Cardiac muscle cell (in vitro differentiated cells and primary cell): ENCODE data around the gene TXN. TPM values are rescaled to one million over a fixed set of nuclear protein-coding genes. Genes with fewer than 3 reads are reported as not detected.

Source experiments
- DNase-seq, 2 donors: peaks; one replicate each; pipeline versions ENCODE4 v3.0.0 to v3.0.0-alpha.2; 2010 to 2017; ENCODE audit warnings: low read depth in 1 of 2, low spot score in 1 of 2
- H3K27ac ChIP-seq: fragments of 200-600 bp; sonication (generic); 2 replicates; pipeline ENCODE4 v1.5.1; 2016
- H3K27me3 ChIP-seq: fragments of 200-600 bp; sonication (generic); 2 replicates; pipeline ENCODE4 v1.6.0; 2016; ENCODE audit warnings: control low read depth
- H3K36me3 ChIP-seq: fragments of 200-600 bp; sonication (generic); 2 replicates; pipeline ENCODE4 v1.5.1; 2016; ENCODE audit warnings: control low read depth
- H3K4me1 ChIP-seq: fragments of 200-600 bp; sonication (generic); 2 replicates; pipeline ENCODE4 v1.8.1; 2017; ENCODE audit warnings: low read depth, mild to moderate bottlenecking, mixed run types
- H3K4me3 ChIP-seq: fragments of 200-600 bp; sonication (generic); 2 replicates; pipeline ENCODE4 v1.5.1; 2016; ENCODE audit warnings: mild to moderate bottlenecking
- H3K9me3 ChIP-seq: fragments of 200-600 bp; sonication (generic); 2 replicates; pipeline ENCODE4 v1.5.1; 2017; ENCODE audit warnings: low read depth, mild to moderate bottlenecking, control low read depth
- CTCF ChIP-seq: IDR thresholded peaks from 2 replicates; pipeline ENCODE4 v1.5.1; 2012; ENCODE audit warnings: low read depth, mild to moderate bottlenecking, low read length
- polyA plus RNA-seq: library from polyadenylated mRNA; unstranded; fragments of >200 nt; fragmentation: Nextera tagmentation; extraction: Ambion mirVana; gene quantifications from 2 replicates; pipeline ENCODE4 v1.2.1, GENCODE V29; 2016
- total RNA-seq: library from RNA; depleted of rRNA; stranded (reverse); fragments of >200 nt; gene quantifications from 2 replicates; pipeline ENCODE4 v1.2.3, GENCODE V29; 2016

The TXN gene
- total and polyA plus RNA-seq, 2 experiments from 2014 or later, result 55.7 to 241 TPM

- Histone ChIP-seq H3K4me1 (no peaks in the 10 kb centered on the region), H3K27ac (no peak overlapping the region)
- TF ChIP-seq CTCF, result no peak
Observed at GRCh38 chr9:110241260-110241857, 14.9 kb downstream of the TXN start.

DNA sequence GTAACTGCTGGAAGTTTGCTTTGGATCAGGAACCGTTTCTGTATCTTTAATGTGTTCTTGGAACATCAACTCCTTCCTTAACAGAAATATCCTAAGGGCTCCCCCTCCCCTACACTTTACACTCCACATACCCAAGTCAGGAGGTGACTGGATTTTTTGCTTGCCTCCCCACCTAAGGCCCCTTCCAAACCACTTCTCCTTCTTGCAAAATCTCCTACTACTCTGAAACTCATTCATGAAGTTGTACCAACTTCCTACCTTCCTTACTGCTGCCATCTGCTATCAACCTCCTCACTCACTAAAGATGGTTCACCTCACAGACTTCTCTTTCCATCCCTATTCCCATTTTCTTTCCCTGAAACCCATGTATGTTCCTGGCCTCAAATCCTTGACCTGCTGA, 16.1 kb downstream of the TXN start:
- no peak for TF ChIP-seq CTCF
- no peaks in the 10 kb centered on the region for H3K9me3 ChIP-seq
- no peak for DNase-seq
- H3K4me3 ChIP-seq, result no peak overlapping the region
- peaks cover 2% of the 10 kb centered on the region for H3K36me3 ChIP-seq
- H3K27me3 ChIP-seq, result no peaks in the 10 kb centered on the region
- no peaks in the 10 kb centered on the region for H3K4me1 ChIP-seq
- no peak overlapping the region for H3K27ac ChIP-seq

More at GRCh38 chr9:110241260-110241857, 14.9 kb downstream of the TXN start:
- Histone ChIP-seq H3K27me3 (no peaks in the 10 kb centered on the region), H3K9me3 (no peaks in the 10 kb centered on the region), H3K4me3 (no peak overlapping the region), H3K36me3 (peaks cover 2% of the 10 kb centered on the region)
- DNase-seq, result peak in 1 of 2 donors; percentile 45

GRCh38 chr9:110228321-110228720, 28.0 kb downstream of the TXN start:
- H3K27me3 ChIP-seq, result no peaks in the 10 kb centered on the region
- no peaks in the 10 kb centered on the region for H3K9me3 ChIP-seq
- no peak overlapping the region for H3K4me3 ChIP-seq
- H3K4me1 ChIP-seq, result no peaks in the 10 kb centered on the region
- no peak for DNase-seq
- TF ChIP-seq CTCF, result no peak
- H3K27ac ChIP-seq, result no peak overlapping the region
- no peaks in the 10 kb centered on the region for H3K36me3 ChIP-seq

- H3K36me3 ChIP-seq, result no peaks in the 10 kb centered on the region
- no peak overlapping the region for H3K4me3 ChIP-seq
- no peaks in the 10 kb centered on the region for H3K9me3 ChIP-seq
- DNase-seq, result no peak
- no peak overlapping the region for H3K27ac ChIP-seq
- no peaks in the 10 kb centered on the region for H3K4me1 ChIP-seq
- no peaks in the 10 kb centered on the region for H3K27me3 ChIP-seq
- TF ChIP-seq CTCF, result no peak
Observed at GRCh38 chr9:110224583-110224982, 31.7 kb downstream of the TXN start.

DNA sequence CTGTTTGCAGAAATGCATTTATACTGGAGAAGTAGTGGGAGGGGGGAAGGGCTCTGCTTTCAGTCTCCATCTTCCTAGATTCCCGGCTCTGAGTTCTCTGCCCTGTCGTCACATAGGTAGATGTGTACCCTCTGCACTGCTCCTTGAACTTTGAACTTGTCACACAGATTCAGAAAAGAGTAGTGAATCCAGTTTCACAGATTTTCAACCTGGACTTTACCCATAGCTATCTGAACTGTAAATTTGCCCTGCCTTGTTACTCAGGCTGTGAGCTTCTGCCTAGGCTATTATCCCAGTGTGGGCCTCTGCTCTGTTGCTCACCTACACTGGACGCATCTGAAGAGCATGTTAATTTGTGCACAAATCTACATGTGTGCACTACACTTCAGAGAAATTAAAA, 35.5 kb downstream of the TXN start:
- Histone ChIP-seq H3K36me3 (no peaks in the 10 kb centered on the region), H3K27ac (no peak overlapping the region), H3K27me3 (no peaks in the 10 kb centered on the region), H3K4me1 (no peaks in the 10 kb centered on the region), H3K9me3 (no peaks in the 10 kb centered on the region), H3K4me3 (no peak overlapping the region)
- no peak for DNase-seq
- no peak for TF ChIP-seq CTCF
